Mucosa of descending colon (tissue), 3 donors: ENCODE measurements around the gene SALL3. TPM values are rescaled to one million over a fixed set of nuclear protein-coding genes. Genes with fewer than 3 reads are reported as not detected.

Experiments used
- ATAC-seq: fragments of 200-7000 bp; cut with Tn5 transposase; one replicate; pipeline ENCODE4 v1.9.1; 2020; ENCODE audit warnings: mild to moderate bottlenecking, moderate library complexity
- DNase-seq, 3 donors: peaks; one replicate each; pipeline ENCODE4 v3.0.0-alpha.2; 2020
- H3K36me3 ChIP-seq: fragments of 200-600 bp; one replicate; pipeline ENCODE4 v1.8.0; 2021; ENCODE audit warnings: low read depth, mild to moderate bottlenecking
- H3K4me1 ChIP-seq: fragments of 200-600 bp; one replicate; pipeline ENCODE4 v1.8.0; 2021; ENCODE audit warnings: low read depth, mild to moderate bottlenecking
- H3K4me3 ChIP-seq: fragments of 200-600 bp; one replicate; pipeline ENCODE4 v1.8.0; 2021; ENCODE audit warnings: mild to moderate bottlenecking
- H3K9me3 ChIP-seq: fragments of 200-600 bp; one replicate; pipeline ENCODE4 v1.8.0; 2021; ENCODE audit warnings: mild to moderate bottlenecking
- intact Hi-C, 2 donors: fragments of 100-400 bp; cut with DNase I in 1 of 2; cut with micrococcal nuclease in 1 of 2; formaldehyde crosslinking; loops; one replicate each; pipeline versions ENCODE4 v1.11.0 to v1.11.1; 2022; cut with DNase I, micrococcal nuclease
- total RNA-seq, 3 donors: library from RNA; stranded (reverse); fragmentation: NEBNext Ultra II Directional in 2 of 3; extraction: Animal tissue kit (Norgen Biotek cat#: 25700) in 2 of 3; gene quantifications; one replicate each; pipeline versions ENCODE4 v1.2.1 to v1.2.4, GENCODE V29; 2021 to 2023
- TF ChIP-seq, protein P1 (sequence below): fragments of 200-600 bp; IDR thresholded peaks from one replicate; pipeline ENCODE4 v1.8.0; 2022; ENCODE audit warnings: antibody characterized with exemption, mild to moderate bottlenecking
- donor health status: DM: no; HTN: no; CAD: no; lungs with moderate emphysema.
- donor health status: DM: no; HTN: no; CAD: no.
- donor health status: DM: no; HTN: yes; CAD: no.

SALL3 gene
- total RNA-seq, 3 donors from 2014 or later: not detected

DNA sequence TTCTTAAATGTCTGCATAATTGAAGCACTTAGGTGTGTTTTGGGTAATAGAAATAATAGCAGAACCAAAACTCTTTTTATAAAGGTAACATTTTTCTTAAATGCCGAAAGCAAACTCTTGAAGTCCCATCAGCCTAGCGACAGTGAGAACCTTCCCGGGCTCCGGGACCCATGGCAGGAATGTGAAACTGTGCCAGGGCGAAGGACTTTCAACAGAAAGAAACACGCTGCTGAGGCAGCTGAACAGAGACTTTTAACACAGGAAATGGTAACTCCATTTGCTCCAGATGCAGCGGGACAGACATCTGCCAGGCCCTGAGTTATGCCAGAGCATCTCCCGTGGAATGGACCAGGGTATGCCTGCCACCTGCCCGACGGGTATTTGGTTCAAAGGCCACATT is 34.3 kb downstream of the SALL3 start:
- no peaks in the 10 kb centered on the region for H3K4me1 ChIP-seq
- TF ChIP-seq, protein P1, sequence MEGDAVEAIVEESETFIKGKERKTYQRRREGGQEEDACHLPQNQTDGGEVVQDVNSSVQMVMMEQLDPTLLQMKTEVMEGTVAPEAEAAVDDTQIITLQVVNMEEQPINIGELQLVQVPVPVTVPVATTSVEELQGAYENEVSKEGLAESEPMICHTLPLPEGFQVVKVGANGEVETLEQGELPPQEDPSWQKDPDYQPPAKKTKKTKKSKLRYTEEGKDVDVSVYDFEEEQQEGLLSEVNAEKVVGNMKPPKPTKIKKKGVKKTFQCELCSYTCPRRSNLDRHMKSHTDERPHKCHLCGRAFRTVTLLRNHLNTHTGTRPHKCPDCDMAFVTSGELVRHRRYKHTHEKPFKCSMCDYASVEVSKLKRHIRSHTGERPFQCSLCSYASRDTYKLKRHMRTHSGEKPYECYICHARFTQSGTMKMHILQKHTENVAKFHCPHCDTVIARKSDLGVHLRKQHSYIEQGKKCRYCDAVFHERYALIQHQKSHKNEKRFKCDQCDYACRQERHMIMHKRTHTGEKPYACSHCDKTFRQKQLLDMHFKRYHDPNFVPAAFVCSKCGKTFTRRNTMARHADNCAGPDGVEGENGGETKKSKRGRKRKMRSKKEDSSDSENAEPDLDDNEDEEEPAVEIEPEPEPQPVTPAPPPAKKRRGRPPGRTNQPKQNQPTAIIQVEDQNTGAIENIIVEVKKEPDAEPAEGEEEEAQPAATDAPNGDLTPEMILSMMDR: no peak
- intact Hi-C loops: no loop called here
- H3K4me3 ChIP-seq: no peak overlapping the region
- ATAC-seq: no peak
- no peaks in the 10 kb centered on the region for H3K36me3 ChIP-seq
- DNase-seq: no peak
- H3K9me3 ChIP-seq: no peaks in the 10 kb centered on the region

DNA sequence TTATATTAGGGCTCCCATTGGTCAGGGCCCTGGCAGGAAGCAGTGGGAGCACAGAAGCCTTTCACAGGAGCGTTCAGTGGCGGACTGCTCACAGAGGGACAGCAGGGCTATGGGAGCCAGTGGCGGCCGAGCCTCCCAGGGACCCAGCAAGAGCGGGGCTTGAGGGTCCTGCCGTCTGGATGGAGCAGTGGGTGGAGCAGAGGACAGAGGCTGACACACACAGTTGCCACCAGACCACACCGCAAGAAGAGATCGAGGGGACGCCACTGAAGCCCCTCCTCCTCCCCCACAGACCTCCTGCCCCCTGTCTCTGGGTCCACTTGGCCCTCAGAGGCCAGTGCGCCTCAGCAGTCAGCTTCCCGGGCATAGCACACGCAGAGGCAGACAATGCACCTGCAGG is 39.3 kb downstream of the SALL3 start:
- no peaks in the 10 kb centered on the region for H3K36me3 ChIP-seq
- DNase-seq (no peak), ATAC-seq (no peak)
- no peaks in the 10 kb centered on the region for H3K4me1 ChIP-seq
- intact Hi-C loops: no loop called here
- no peaks in the 10 kb centered on the region for H3K9me3 ChIP-seq
- H3K4me3 ChIP-seq: no peak overlapping the region
- TF ChIP-seq, protein P1: no peak

DNA sequence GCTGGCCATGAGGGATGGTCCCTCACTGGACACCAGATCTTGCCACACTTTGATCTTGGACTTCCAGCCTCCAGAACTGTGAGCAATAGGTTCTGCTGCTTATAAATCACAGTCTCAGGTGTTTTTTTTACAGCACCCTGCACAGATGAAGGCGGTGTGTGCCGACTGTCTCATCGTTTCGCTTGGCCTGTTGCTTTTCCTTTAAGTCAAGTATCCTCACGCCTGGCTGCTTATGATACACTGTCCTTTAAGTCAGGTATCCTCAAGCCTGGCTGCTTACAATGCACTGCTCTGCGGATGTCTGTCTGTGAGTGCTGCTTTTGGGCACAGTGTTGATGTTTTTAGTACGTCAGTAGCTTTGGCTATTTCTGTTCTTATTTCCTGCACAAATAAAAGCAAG is 40.3 kb downstream of the SALL3 start:
- no peaks in the 10 kb centered on the region for H3K36me3 ChIP-seq
- ATAC-seq (no peak), DNase-seq (no peak)
- no peaks in the 10 kb centered on the region for H3K4me1 ChIP-seq
- H3K4me3 ChIP-seq: no peak overlapping the region
- TF ChIP-seq, protein P1: no peak
- intact Hi-C loops: no loop called here
- no peaks in the 10 kb centered on the region for H3K9me3 ChIP-seq

DNA sequence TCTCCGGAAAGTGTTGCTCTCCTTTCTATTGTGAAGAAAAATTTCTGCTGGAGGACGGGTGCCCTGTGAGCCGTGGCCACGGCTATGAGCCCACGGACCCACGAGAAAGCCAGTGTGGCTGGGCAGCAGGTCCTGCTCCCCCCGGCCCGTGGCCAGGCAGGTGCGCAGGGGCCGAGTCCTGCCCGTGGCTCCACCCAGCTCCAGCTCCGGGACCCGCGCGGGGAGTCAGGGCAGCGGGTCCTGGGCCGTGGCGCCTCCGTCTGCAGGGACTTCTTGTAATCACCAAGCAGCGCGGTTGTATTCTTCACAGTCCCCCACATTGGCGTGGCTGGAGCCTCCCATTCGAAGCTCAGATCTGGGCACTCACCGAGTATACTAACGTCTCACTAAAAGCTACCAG is 43.0 kb downstream of the SALL3 start:
- H3K4me1 ChIP-seq: no peaks in the 10 kb centered on the region
- H3K4me3 ChIP-seq: no peak overlapping the region
- intact Hi-C loops: no loop called here
- no peaks in the 10 kb centered on the region for H3K9me3 ChIP-seq
- TF ChIP-seq, protein P1: no peak
- ATAC-seq (no peak), DNase-seq (no peak)
- no peaks in the 10 kb centered on the region for H3K36me3 ChIP-seq

DNA sequence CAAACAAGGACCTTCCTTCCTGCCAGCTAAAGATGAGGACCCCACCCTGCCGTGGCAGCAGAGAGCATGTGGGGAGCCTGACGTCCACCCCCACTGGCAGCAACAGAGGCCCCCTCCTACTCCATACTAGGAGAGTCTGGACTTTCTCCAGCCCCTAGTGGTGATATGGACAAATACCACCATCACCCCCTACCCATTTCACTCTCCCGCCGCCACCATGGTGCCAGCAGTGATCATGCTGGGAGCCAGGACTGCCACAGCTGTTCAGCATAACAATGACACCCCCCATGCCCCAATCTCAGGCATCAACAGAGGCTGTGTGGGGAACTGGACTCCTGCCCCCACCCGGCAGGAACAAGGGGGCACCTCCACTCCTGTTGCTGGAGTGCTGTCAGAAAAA is 46.9 kb downstream of the SALL3 start:
- DNase-seq (no peak), ATAC-seq (no peak)
- TF ChIP-seq, protein P1: no peak
- no peak overlapping the region for H3K4me3 ChIP-seq
- H3K4me1 ChIP-seq: no peaks in the 10 kb centered on the region
- intact Hi-C loops: no loop called here
- H3K9me3 ChIP-seq: peaks cover 2% of the 10 kb centered on the region
- no peaks in the 10 kb centered on the region for H3K36me3 ChIP-seq

DNA sequence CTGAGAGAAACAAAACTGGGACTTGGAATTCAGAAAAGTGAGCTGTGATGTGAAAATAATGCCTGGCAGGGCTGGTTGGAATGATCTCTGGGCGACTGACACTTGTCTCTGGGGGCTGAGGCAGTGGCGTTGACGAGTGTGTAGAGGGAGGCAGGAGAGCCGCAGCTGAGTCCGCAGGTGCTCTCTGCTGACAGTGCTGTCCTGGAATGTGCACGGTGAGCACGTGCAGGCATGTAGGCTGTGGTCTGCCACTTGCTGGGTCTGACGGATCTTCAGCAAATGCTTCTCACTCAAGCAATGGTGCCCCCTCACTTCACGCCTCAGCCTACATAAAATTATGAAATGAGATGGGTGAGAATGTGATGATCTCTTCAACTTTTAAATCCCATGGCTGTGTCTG is 51.1 kb downstream of the SALL3 start:
- no peak for ATAC-seq
- H3K36me3 ChIP-seq: no peaks in the 10 kb centered on the region
- no peak for DNase-seq
- intact Hi-C loops: no loop called here
- TF ChIP-seq, protein P1: no peak
- H3K4me1 ChIP-seq: no peaks in the 10 kb centered on the region
- H3K4me3 ChIP-seq: no peak overlapping the region
- peaks cover 2% of the 10 kb centered on the region for H3K9me3 ChIP-seq
